SK-N-SH treated with all-trans-retinoic acid at 6 μM for 48 hours (cell line): ENCODE measurements around the gene C22orf31.

Experiments used
- ARNTL ChIP-seq: fragments of 450-650 bp; formaldehyde crosslinking; IDR thresholded peaks from 2 replicates; pipeline ENCODE4 v1.5.0; 2020; ENCODE audit warnings: low read depth, mild to moderate bottlenecking, moderate library complexity, borderline replicate concordance
- BACH2 ChIP-seq: fragments of 250-450 bp; sonication (Bioruptor Pico); IDR thresholded peaks from 2 replicates; pipeline ENCODE4 v1.9.0; 2021; ENCODE audit warnings: mild to moderate bottlenecking, borderline replicate concordance
- CSRNP3 ChIP-seq: fragments of 250-450 bp; sonication (Bioruptor Pico); IDR thresholded peaks from 2 replicates; pipeline ENCODE4 v1.5.1; 2021; ENCODE audit warnings: mild to moderate bottlenecking, moderate library complexity
- TOX ChIP-seq: fragments of 250-450 bp; sonication (Bioruptor Pico); IDR thresholded peaks from 2 replicates; pipeline ENCODE4 v1.8.0; 2021; ENCODE audit warnings: mild to moderate bottlenecking, moderate library complexity, borderline replicate concordance
- ZFP3 ChIP-seq: fragments of 250-450 bp; sonication (Bioruptor Pico); IDR thresholded peaks from 2 replicates; pipeline ENCODE4 v1.5.0; 2020; ENCODE audit warnings: mild to moderate bottlenecking, moderate library complexity
- ZFP30 ChIP-seq: fragments of 450-650 bp; formaldehyde crosslinking; IDR thresholded peaks from 2 replicates; pipeline ENCODE4 v1.5.0; 2022; ENCODE audit warnings: mild to moderate bottlenecking, moderate library complexity
- TF ChIP-seq, protein P1 (sequence below): fragments of 250-450 bp; sonication (Bioruptor Pico); IDR thresholded peaks from 2 replicates; pipeline ENCODE4 v1.5.1; 2020; ENCODE audit warnings: low read depth, mild to moderate bottlenecking, moderate library complexity
- TF ChIP-seq, protein P2 (sequence below): fragments of 250-450 bp; sonication (Bioruptor Pico); IDR thresholded peaks from 2 replicates; pipeline ENCODE4 v1.8.0; 2020; ENCODE audit warnings: mild to moderate bottlenecking, moderate library complexity, borderline replicate concordance

GRCh38 chr22:29108137-29108536 is 46.5 kb upstream of the C22orf31 start:
- TF ChIP-seq BACH2 (CRISPR knock-in tag) (no peak), ZFP3 (CRISPR knock-in tag) (no peak), ZFP30 (no peak), TOX (CRISPR knock-in tag) (no peak), CSRNP3 (CRISPR knock-in tag) (no peak), ARNTL (no peak)
- TF ChIP-seq, protein P1, sequence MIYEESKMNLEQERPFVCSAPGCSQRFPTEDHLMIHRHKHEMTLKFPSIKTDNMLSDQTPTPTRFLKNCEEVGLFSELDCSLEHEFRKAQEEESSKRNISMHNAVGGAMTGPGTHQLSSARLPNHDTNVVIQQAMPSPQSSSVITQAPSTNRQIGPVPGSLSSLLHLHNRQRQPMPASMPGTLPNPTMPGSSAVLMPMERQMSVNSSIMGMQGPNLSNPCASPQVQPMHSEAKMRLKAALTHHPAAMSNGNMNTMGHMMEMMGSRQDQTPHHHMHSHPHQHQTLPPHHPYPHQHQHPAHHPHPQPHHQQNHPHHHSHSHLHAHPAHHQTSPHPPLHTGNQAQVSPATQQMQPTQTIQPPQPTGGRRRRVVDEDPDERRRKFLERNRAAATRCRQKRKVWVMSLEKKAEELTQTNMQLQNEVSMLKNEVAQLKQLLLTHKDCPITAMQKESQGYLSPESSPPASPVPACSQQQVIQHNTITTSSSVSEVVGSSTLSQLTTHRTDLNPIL (CRISPR knock-in tag) = no peak
- TF ChIP-seq, protein P2, sequence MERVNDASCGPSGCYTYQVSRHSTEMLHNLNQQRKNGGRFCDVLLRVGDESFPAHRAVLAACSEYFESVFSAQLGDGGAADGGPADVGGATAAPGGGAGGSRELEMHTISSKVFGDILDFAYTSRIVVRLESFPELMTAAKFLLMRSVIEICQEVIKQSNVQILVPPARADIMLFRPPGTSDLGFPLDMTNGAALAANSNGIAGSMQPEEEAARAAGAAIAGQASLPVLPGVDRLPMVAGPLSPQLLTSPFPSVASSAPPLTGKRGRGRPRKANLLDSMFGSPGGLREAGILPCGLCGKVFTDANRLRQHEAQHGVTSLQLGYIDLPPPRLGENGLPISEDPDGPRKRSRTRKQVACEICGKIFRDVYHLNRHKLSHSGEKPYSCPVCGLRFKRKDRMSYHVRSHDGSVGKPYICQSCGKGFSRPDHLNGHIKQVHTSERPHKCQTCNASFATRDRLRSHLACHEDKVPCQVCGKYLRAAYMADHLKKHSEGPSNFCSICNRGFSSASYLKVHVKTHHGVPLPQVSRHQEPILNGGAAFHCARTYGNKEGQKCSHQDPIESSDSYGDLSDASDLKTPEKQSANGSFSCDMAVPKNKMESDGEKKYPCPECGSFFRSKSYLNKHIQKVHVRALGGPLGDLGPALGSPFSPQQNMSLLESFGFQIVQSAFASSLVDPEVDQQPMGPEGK (CRISPR knock-in tag) = no peak
